NK-92 (cell line): ENCODE measurements around the gene ABCC6.
"Not testable (repeated sequence)": the region's sequence is repeated elsewhere in the genome, so short reads cannot be mapped to it uniquely, and the experiment has no call there.

Source experiments
- DNase-seq: peaks from one replicate; lab custom pipeline; 2025; ENCODE audit not compliant: unreplicated experiment; lab: John Stamatoyannopoulos, UW

The ABCC6 gene

GRCh38 chr16:16162591-16162990 is 60.7 kb downstream of the ABCC6 start:
- DNase-seq, result no peak

GRCh38 chr16:16161840-16162239 is 61.5 kb downstream of the ABCC6 start:
- not testable (repeated sequence) for DNase-seq

DNA sequence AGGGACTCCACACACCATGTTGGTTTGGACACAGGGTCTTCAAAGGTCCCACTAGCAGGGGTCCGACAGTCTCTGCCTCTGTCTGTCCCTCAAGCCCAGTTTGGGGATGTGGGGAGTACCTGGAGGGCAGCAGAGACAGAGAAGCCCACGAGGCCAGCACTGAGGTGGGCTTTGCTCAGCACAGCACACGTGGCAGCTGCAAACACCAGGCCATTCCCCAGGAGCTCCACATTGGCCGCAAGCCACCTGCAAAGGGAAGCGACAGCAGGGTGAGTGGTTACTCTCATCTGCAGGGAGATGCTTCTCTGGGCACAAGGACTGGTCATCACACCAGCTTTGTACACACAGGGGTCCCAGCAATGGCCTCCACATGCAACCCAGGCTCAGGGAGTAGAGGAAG is 62.0 kb downstream of the ABCC6 start:
- no peak for DNase-seq

DNA sequence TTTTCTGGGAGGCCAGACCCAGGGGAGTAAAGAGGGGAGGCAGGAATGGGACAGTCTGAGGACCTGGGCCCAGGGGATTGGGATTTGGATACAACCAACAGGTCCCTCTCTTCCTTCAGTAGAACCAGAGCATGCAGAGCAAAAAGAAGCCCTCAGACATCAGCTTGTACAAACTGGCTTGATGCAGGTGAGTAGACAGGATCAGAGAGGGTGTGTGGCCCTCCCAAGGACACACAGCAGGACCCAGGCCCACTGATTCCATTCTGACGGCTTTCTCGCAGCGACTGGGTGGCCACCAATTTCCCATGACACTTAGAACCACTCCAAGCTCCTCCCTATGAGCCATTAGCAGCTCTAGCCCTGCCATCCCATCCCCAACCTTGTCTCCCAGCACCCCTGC is 63.6 kb downstream of the ABCC6 start:
- DNase-seq, result no peak

DNA sequence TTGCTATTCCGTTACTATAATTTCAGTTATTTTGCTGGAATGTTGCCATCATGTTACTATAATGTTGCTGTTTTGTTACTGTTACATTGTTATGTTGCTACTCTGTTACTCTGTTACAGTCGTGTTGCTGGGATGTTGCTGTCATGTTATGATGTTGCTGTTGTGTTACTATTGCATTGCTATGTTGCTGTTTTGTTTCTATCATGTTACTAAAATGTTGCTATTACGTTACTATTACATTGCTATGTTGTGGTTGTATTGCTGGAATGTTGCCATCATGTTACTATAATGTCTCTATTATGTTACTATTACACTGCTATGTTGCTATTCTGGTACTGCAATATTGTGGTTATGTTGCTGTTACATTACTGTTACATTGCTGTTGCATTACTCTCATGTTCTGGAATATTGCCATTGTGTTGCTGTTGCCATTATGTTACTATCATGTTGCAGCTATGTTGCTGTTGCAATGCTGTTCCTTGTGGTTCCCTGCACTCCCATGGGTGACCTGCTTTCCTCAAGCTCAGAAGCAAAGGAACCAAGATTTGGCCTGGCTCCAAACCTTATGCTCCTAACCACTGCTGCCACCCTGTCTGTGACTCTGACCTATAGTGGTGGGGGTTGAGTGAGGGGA is 64.4 kb downstream of the ABCC6 start:
- no peak for DNase-seq

DNA sequence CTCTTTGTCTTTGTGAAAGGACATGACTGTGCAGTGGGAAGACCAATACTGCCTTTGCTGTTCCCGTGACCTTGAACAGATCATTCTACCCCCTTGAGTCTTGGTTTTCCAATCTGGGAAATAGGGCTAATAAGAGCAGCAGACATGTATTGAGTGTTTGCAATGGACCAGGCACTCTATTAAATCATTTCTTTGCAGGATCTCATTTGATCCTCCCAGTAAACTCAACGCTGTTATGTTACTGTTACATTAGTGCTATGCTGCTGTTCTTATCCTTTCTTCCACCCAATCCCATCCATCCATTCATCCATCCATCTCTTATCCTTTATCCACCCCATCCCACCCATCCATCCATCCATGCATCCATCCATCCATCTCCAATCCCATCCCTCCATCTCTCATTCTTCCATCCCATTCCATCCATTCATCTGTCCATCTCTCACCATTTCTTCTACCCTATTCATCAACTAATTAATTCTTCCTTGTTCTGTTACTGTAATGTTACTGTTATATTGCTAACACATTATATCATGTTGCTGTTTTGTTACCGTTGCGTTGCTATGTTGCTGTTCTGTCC is 65.1 kb downstream of the ABCC6 start:
- no peak for DNase-seq

DNA sequence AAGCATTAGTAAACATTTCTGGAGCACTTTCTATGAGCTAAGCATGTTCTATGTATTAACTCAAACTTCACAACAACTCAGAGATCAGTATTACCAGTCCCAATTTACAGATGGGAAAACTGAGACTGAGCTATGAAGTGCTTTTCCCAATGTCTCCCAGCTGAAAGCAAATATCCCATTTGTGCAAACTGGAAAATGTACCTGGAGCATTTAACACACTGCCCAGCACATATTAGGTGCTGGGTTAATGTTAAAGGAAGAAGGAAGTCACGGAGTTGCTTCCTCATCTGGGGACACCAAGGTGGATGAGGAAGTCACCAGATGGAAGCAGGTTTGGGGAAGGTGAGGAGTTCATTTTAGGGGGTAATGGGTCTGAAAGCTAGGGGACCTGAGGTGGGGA is 66.1 kb downstream of the ABCC6 start:
- no peak for DNase-seq

GRCh38 chr16:16155234-16155633 is 68.1 kb downstream of the ABCC6 start:
- DNase-seq, result no peak

DNA sequence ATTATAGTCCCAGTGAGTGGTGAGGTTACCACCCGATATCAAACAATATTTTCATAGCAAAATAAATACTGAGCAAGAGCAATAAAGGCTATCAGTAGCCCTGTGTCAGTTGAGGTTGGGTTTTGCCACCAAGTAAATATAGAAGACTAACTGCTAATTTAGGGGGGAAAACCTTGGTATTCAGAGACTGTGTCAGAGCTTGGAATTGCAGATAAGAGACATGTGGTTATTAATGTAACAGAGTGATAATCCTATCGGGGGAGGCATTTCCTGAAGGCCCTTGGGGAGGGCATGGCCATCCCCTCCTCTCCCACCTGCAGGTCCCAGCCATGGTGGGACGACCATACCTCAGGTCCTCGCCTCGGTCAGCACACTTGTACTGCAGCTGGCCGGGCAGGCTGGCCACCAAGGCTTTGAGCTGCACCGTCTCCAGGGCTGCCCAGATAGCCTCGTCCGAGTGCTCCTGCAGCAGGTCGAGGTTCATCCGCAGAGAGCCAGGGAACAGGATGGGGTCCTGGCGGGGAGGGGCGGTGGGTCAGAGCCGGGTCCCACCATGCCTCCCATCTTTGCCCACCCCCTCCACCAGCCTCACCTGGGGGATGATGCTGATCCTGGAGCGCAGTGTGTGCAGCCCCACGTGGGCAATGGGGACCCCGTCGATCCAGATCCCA is 68.9 kb downstream of the ABCC6 start:
- DNase-seq, result no peak

DNA sequence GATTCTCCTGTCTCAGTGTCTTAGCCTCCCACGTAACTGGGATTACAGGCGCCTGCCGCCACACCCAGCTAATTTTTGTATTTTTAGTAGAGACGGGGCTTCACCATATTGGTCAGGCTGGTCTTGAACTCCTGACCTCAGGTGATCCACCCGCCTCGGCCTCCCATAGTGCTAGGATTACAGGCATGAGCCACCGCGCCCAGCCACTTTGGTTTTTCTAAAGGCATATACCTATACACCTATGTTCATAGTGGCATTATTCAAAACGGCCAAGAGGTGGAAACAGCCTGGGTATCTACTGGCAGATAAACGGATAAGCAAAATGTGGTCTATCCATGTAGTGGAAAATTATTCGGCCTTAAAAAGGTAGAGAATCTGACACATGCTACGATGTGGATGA is 70.3 kb downstream of the ABCC6 start:
- not testable (repeated sequence) for DNase-seq

- DNase-seq, result no peak
Observed at GRCh38 chr16:16151315-16151714, 72.0 kb downstream of the ABCC6 start.

GRCh38 chr16:16150878-16151152 is 72.5 kb downstream of the ABCC6 start:
- DNase-seq, result no peak

- no peak for DNase-seq
Observed at GRCh38 chr16:16150117-16150877, 73.0 kb downstream of the ABCC6 start.

DNA sequence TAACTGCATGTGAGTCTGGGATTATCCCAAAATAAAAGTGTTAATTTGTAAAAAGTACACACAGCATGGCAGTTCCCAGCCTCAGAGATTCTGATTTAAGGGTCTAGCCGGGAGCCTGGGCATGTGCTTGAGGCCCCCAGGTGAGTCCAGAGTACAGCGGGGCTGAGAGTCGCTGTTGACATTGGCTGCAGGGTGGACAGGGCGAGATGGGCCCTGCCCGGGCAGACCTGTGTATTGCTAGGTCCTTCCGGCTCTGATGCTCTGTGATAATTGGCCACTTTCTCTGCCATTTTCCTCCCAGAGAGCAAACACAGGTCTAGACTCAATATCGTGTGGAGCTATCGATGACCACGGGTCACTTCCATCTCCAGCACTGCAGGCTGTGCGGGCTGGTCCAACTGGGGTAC is 73.6 kb downstream of the ABCC6 start:
- DNase-seq, result no peak

DNA sequence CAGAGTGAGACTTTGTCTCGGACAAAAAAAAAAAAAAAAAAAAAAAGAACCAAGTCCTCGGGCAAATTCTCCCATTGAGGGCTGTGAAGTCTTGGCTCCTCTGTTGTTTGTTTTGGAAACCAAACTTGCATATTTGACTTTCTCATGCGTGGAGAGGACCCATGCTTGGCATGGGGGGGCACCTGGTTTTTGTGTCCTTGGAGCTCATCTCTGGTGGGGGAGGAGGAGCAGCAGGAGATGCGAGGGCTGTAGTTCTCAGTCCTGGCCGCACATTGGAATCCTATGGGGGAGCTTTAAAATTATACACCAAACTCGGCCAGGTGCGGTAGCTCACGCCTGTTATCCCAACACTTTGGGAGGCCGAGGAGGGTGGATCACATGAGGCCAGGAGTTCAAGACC is 74.5 kb downstream of the ABCC6 start:
- DNase-seq, result no peak

GRCh38 chr16:16148000-16148599 is 75.2 kb downstream of the ABCC6 start:
- not testable (repeated sequence) for DNase-seq

GRCh38 chr16:16147316-16147999 is 75.8 kb downstream of the ABCC6 start:
- no peak for DNase-seq

DNA sequence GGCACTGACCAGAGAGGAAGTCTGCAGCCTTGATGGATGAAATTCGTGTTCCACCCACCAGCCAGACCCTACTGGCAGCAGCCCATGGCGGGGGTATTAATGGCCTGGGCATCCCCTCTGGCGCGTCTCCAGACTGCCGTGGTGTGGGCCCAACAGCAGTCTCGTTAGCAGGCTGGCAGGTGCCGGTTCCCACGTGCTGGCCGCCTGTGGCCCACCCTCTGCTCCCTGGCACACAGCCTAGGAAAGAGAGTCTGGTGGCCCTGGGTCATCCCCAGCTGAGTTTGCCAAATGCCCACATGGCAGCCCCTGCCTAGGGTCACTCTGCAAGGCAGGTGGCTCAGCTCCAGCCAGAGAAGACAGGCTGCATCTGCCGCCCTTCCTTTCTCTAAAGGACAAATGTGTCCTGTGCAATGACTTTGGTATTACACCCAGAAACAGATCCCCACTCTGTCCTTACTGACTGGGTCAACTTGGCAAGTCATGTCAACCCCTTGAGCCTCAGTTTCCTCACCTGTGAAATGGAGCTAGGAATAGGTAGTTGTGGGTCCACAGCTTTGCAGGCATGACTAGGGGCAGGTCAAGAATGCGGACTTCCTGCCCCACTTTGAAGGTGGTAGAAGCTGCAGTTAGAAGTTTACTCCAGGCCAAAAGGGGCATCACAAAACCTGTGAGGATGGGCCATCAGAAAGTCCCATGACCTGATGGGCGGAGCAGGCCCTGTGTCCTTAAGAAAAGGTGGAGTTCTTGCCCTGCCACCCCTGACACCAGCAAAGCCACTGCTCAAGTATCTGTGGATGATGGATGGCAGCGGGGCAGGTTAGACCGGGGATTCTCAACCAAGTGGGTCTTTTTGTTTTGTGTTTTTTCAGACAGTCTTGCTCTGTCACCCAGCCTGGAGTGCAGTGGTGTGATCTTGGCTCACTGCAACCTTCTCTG is 76.6 kb downstream of the ABCC6 start:
- DNase-seq, result no peak

GRCh38 chr16:16145286-16145685 is 78.0 kb downstream of the ABCC6 start:
- no peak for DNase-seq

- no peak for DNase-seq
Observed at GRCh38 chr16:16144416-16144815, 78.9 kb downstream of the ABCC6 start.
